AG04449 (cell line): ENCODE results near the gene TM7SF2.

Source experiments
- CTCF ChIA-PET: fragments of 350-600 bp; formaldehyde crosslinking; extraction: SDS; loops from one replicate; lab custom pipeline; 2021; ENCODE audit warnings: antibody characterized with exemption; lab: Yijun Ruan, JAX
- POLR2A ChIA-PET: fragments of 400-600, 350-600 bp; formaldehyde crosslinking; extraction: SDS; loops from one replicate; lab custom pipeline; 2020; ENCODE audit warnings: antibody characterized with exemption, inconsistent platforms; lab: Yijun Ruan, JAX
- DNase-seq: peaks from one replicate; pipeline ENCODE4 v3.0.0-alpha.2; 2010; ENCODE audit warnings: low read depth, low spot score
- H3K4me3 ChIP-seq: 2 replicates; pipeline ENCODE4 v1.5.1; 2011; ENCODE audit warnings: low read depth, mild to moderate bottlenecking, control low read depth, low read length
- CTCF ChIP-seq: IDR thresholded peaks from one replicate; pipeline ENCODE4 v1.5.1; 2011; ENCODE audit warnings: mild to moderate bottlenecking, moderate library complexity, low read length, control low read depth, inconsistent platforms; ENCODE audit not compliant: insufficient read depth; ENCODE audit errors: missing control alignments

Gene TM7SF2

GRCh38 chr11:65111744-65112545, at the start of gene TM7SF2:
TM7SF2 (plus strand) TSS chr11:65111872; CDS start chr11:65112016, 144 bp downstream.
- peak within 1 kb of the TSS; percentile 54 for H3K4me3 ChIP-seq
- no peak for TF ChIP-seq CTCF
- CTCF ChIA-PET = interaction anchor here (0.8 to 7.0 kb wide), 20 partner anchors 8 to 268 kb away, joined by 3 to 169 read pairs (median 6); partner anchors contain the start of genes ARL2, BATF2, CAPN1 and CDC42BPG
- DNase-seq = no peak
- POLR2A ChIA-PET = interaction anchor here (0.6 to 1.3 kb wide), 7 partner anchors 10 to 23 kb away, joined by 3 to 5 read pairs (median 4); partner anchors contain the start of genes FAU, MRPL49 and SYVN1

- no peak for TF ChIP-seq CTCF
- ChIA-PET CTCF (interaction anchor here (1.2 kb wide), 1 partner anchor 12 kb away, joined by 3 read pairs; no protein-coding TSS in a partner anchor), POLR2A (no interaction called here)
- no peak overlapping the region for H3K4me3 ChIP-seq
- DNase-seq = no peak
Measured at GRCh38 chr11:65063532-65063931, 48.1 kb upstream of the TM7SF2 start.

- no peak for TF ChIP-seq CTCF
- no peak overlapping the region for H3K4me3 ChIP-seq
- CTCF ChIA-PET = no interaction called here
- no peak for DNase-seq
- POLR2A ChIA-PET = interaction anchor here (1.0 kb wide), 1 partner anchor 22 kb away, joined by 3 read pairs; no protein-coding TSS in a partner anchor
Measured at GRCh38 chr11:65064847-65065240, 46.8 kb upstream of the TM7SF2 start.

- ChIA-PET POLR2A (no interaction called here), CTCF (interaction anchor here (0.8 to 1.3 kb wide), 2 partner anchors 10 to 51 kb away, joined by 3 read pairs; no protein-coding TSS in a partner anchor)
- DNase-seq = no peak
- H3K4me3 ChIP-seq = no peak overlapping the region
- TF ChIP-seq CTCF = no peak
Measured at GRCh38 chr11:65065851-65066250, 45.8 kb upstream of the TM7SF2 start.

GRCh38 chr11:65066315-65066714, 45.4 kb upstream of the TM7SF2 start:
- DNase-seq = no peak
- H3K4me3 ChIP-seq = no peak overlapping the region
- ChIA-PET CTCF (interaction anchor here (0.8 to 1.3 kb wide), 2 partner anchors 10 to 52 kb away, joined by 3 read pairs; no protein-coding TSS in a partner anchor), POLR2A (no interaction called here)
- TF ChIP-seq CTCF = no peak

GRCh38 chr11:65066805-65067291, 44.8 kb upstream of the TM7SF2 start:
- TF ChIP-seq CTCF = no peak
- CTCF ChIA-PET = interaction anchor here (0.8 to 1.3 kb wide), 2 partner anchors 9 to 52 kb away, joined by 3 read pairs; no protein-coding TSS in a partner anchor
- no peak for DNase-seq
- POLR2A ChIA-PET = no interaction called here
- H3K4me3 ChIP-seq = no peak overlapping the region
